CD14-positive monocyte (primary cell): ENCODE results near the gene ABCC3. TPM values are rescaled to one million over a fixed set of nuclear protein-coding genes. Genes with fewer than 3 reads are reported as not detected.

ENCODE experiments used
- DNase-seq, 3 donors: peaks; one replicate each; pipeline ENCODE4 v3.0.0-alpha.2; 2011 to 2022
- H2AFZ ChIP-seq: 2 replicates; pipeline ENCODE4 v1.6.0; 2012; ENCODE audit warnings: mild to moderate bottlenecking, low read depth, low read length, inconsistent platforms; ENCODE audit not compliant: insufficient read depth, poor library complexity, severe bottlenecking
- H3K27ac ChIP-seq, 2 donors: 1 replicate in 1 of 2; 2 replicates in 1 of 2; pipeline ENCODE4 v1.5.1; 2012 to 2013; ENCODE audit warnings: low read length in 2 of 2, control low read depth in 1 of 2, inconsistent platforms in 1 of 2, low read depth in 1 of 2, mild to moderate bottlenecking in 1 of 2
- H3K27me3 ChIP-seq, 2 donors: one replicate each; pipeline versions ENCODE4 v1.6.0 to v1.6.1; 2011 to 2013; ENCODE audit warnings: low read length in 2 of 2; ENCODE audit not compliant: control insufficient read depth in 2 of 2, insufficient read depth in 2 of 2
- H3K36me3 ChIP-seq, 2 donors: replicated peaks in 1 of 2; 1 replicate in 1 of 2; 2 replicates in 1 of 2; pipeline versions ENCODE4 v1.5.1 to v1.6.1; 2012 to 2013; ENCODE audit warnings: low read length in 2 of 2, control low read depth in 1 of 2, inconsistent platforms in 1 of 2, mild to moderate bottlenecking in 1 of 2; ENCODE audit not compliant: insufficient read depth in 2 of 2, control insufficient read depth in 1 of 2
- H3K4me1 ChIP-seq, 2 donors: 1 replicate in 1 of 2; 2 replicates in 1 of 2; pipeline versions ENCODE4 v1.5.1 to v1.6.1; 2012 to 2013; ENCODE audit warnings: low read length in 2 of 2, control low read depth in 1 of 2, inconsistent platforms in 1 of 2, mild to moderate bottlenecking in 1 of 2, moderate library complexity in 1 of 2; ENCODE audit not compliant: insufficient read depth in 2 of 2, control insufficient read depth in 1 of 2
- H3K4me2 ChIP-seq: replicated peaks from 2 replicates; pipeline ENCODE3; 2012; ENCODE audit warnings: low read length, moderate library complexity, mild to moderate bottlenecking; ENCODE audit not compliant: poor library complexity, severe bottlenecking; ENCODE audit errors: extremely low read depth
- H3K4me3 ChIP-seq, 3 experiments: fragments of 200-600 bp in 1 of 3; sonication (generic) in 1 of 3; replicated peaks in 1 of 3; 1 replicate in 2 of 3; 2 replicates in 1 of 3; pipeline ENCODE4 v1.5.1; 2011 to 2013; ENCODE audit warnings: low read length in 3 of 3, mild to moderate bottlenecking in 3 of 3, control low read depth in 2 of 3, low read depth in 2 of 3, inconsistent platforms in 1 of 3, moderate library complexity in 1 of 3
- H3K79me2 ChIP-seq: 2 replicates; pipeline ENCODE4 v1.6.0; 2012; ENCODE audit warnings: mild to moderate bottlenecking, control low read depth, inconsistent platforms, low read length, moderate library complexity; ENCODE audit not compliant: insufficient read depth
- H3K9ac ChIP-seq: 2 replicates; pipeline ENCODE4 v1.6.0; 2017; ENCODE audit warnings: low read length, mild to moderate bottlenecking; ENCODE audit not compliant: insufficient read depth, poor library complexity, severe bottlenecking
- H3K9me3 ChIP-seq, 2 donors: replicated peaks in 1 of 2; 1 replicate in 1 of 2; 2 replicates in 1 of 2; pipeline versions ENCODE4 v1.5.1 to v1.6.1; 2012 to 2013; ENCODE audit warnings: low read length in 2 of 2, control low read depth in 1 of 2; ENCODE audit not compliant: control insufficient read depth in 1 of 2, insufficient read depth in 1 of 2
- H4K20me1 ChIP-seq: 2 replicates; pipeline ENCODE4 v1.6.0; 2012; ENCODE audit warnings: mild to moderate bottlenecking, low read length, control low read depth, moderate library complexity; ENCODE audit not compliant: insufficient read depth
- H3K27ac Mint-ChIP-seq, 7 donors: one replicate each; pipeline ENCODE4 v1.8.0; 2020; ENCODE audit warnings: mild to moderate bottlenecking in 7 of 7, mixed read lengths in 7 of 7, moderate library complexity in 6 of 7, inconsistent platforms in 2 of 7
- H3K27me3 Mint-ChIP-seq, 3 donors: one replicate each; pipeline ENCODE4 v1.8.0; 2021 to 2022; ENCODE audit warnings: low read depth in 3 of 3, mild to moderate bottlenecking in 3 of 3, mixed read lengths in 3 of 3, moderate library complexity in 3 of 3, inconsistent platforms in 1 of 3
- H3K36me3 Mint-ChIP-seq, 2 donors: one replicate each; pipeline ENCODE4 v1.8.0; 2020; ENCODE audit warnings: mixed read lengths in 2 of 2, inconsistent platforms in 1 of 2, mild to moderate bottlenecking in 1 of 2
- H3K4me1 Mint-ChIP-seq: one replicate; pipeline ENCODE4 v1.8.0; 2020; ENCODE audit warnings: mild to moderate bottlenecking, mixed read lengths
- H3K4me3 Mint-ChIP-seq, 2 donors: one replicate each; pipeline ENCODE4 v1.8.0; 2020; ENCODE audit warnings: mild to moderate bottlenecking in 2 of 2, mixed read lengths in 2 of 2, moderate library complexity in 1 of 2
- H3K9me3 Mint-ChIP-seq, 7 donors: one replicate each; pipeline ENCODE4 v1.8.0; 2020 to 2022; ENCODE audit warnings: mixed read lengths in 7 of 7, mild to moderate bottlenecking in 6 of 7, moderate library complexity in 6 of 7, inconsistent platforms in 2 of 7
- CTCF ChIP-seq: fragments of 200-600 bp; IDR thresholded peaks from one replicate; pipeline ENCODE4 v1.8.0; 2022; ENCODE audit warnings: antibody characterized with exemption, mild to moderate bottlenecking
- WGBS: methylation state at CpG from one replicate; pipeline ENCODE4 v1.1.5; 2013; ENCODE audit warnings: missing lambda C conversion rate; ENCODE audit not compliant: insufficient coverage; 5-methylcytosine and 5-hydroxymethylcytosine counted together
- intact Hi-C, 2 donors: fragments of 100-400 bp; cut with micrococcal nuclease; formaldehyde crosslinking; loops; one replicate each; pipeline versions ENCODE4 v1.15.0 to v1.15.1; 2023
- polyA plus RNA-seq, 3 donors: library from polyadenylated mRNA; depleted of rRNA in 1 of 3; unstranded in 2 of 3; stranded (reverse) in 1 of 3; fragments of 300-500 nt in 2 of 3; fragments of >200 nt in 1 of 3; fragmentation: Illumina TruSeq in 2 of 3; gene quantifications; 1 replicate in 2 of 3; 2 replicates in 1 of 3; pipeline ENCODE4 v1.2.3, GENCODE V29; 2012 to 2021

The ABCC3 gene
- polyA plus RNA-seq, 3 donors, result 2.7 to 74.5 (median 11.4) TPM

- Mint-ChIP-seq H3K36me3 (peaks cover 38 to 47% of the 10 kb centered on the region in 2 donors), H3K27ac (peak overlapping the region in 1 of 7 donors; percentile 13), H3K27me3 (peaks cover 0 to 2% (median 0%) of the 10 kb centered on the region in 3 donors), H3K9me3 (no peaks in the 10 kb centered on the region), H3K4me1 (no peaks in the 10 kb centered on the region), H3K4me3 (no peak overlapping the region)
- Histone ChIP-seq H3K79me2 (no peaks in the 10 kb centered on the region), H3K9me3 (no peaks in the 10 kb centered on the region), H4K20me1 (peaks cover 15% of the 10 kb centered on the region), H3K27ac (no peak overlapping the region), H3K4me3 (no peak overlapping the region), H3K9ac (no peak overlapping the region), H3K36me3 (peaks cover 39 to 56% of the 10 kb centered on the region in 2 donors), H2AFZ (no peak overlapping the region), H3K4me2 (no peak overlapping the region), H3K27me3 (no peaks in the 10 kb centered on the region), H3K4me1 (no peaks in the 10 kb centered on the region)
- DNase-seq, result no peak
- no peak for TF ChIP-seq CTCF
- 92% methylated on average over 4 of the region's 6 CpGs for WGBS
- intact Hi-C loops, result no loop called here
Observed at GRCh38 chr17:50691550-50692447, 57.1 kb downstream of the ABCC3 start.

GRCh38 chr17:50692448-50693035 lies 57.9 kb downstream of the ABCC3 start:
- 96% methylated on average over 4 of the region's 6 CpGs for WGBS
- Histone ChIP-seq H3K79me2 (no peaks in the 10 kb centered on the region), H3K27me3 (no peaks in the 10 kb centered on the region), H3K27ac (no peak overlapping the region), H3K4me2 (no peak overlapping the region), H3K4me1 (no peaks in the 10 kb centered on the region), H3K9me3 (no peaks in the 10 kb centered on the region), H3K36me3 (peaks cover 47 to 63% of the 10 kb centered on the region in 2 donors), H4K20me1 (peaks cover 20% of the 10 kb centered on the region), H2AFZ (no peak overlapping the region), H3K9ac (no peak overlapping the region), H3K4me3 (no peak overlapping the region)
- intact Hi-C loops, result no loop called here
- H3K27ac Mint-ChIP-seq, result no peak overlapping the region
- H3K4me1 Mint-ChIP-seq, result no peaks in the 10 kb centered on the region
- no peak for DNase-seq
- TF ChIP-seq CTCF, result no peak
- peaks cover 45 to 54% of the 10 kb centered on the region in 2 donors for H3K36me3 Mint-ChIP-seq
- peaks cover 0 to 1% (median 0%) of the 10 kb centered on the region in 3 donors for H3K27me3 Mint-ChIP-seq
- H3K4me3 Mint-ChIP-seq, result no peak overlapping the region
- H3K9me3 Mint-ChIP-seq, result no peaks in the 10 kb centered on the region
